Measurements from ENCODE around the gene CAMLG. TPM values are rescaled to one million over a fixed set of nuclear protein-coding genes. Genes with fewer than 3 reads are reported as not detected.

The CAMLG gene
- total RNA-seq, 1 experiment from 2014 or later = 19.5 TPM

- Histone ChIP-seq H3K9me2 (replicated peaks; ENCODE audit: low read length) (no peaks in the 10 kb centered on the region), H2AFZ (ENCODE audit: low read length) (no peak overlapping the region), H3K36me3 (ENCODE audit: low read depth, low read length) (peaks cover 37% of the 10 kb centered on the region), H3K79me2 (ENCODE audit: low read length) (no peaks in the 10 kb centered on the region), H3K4me1 (ENCODE audit: insufficient read depth, low read length) (no peaks in the 10 kb centered on the region), H3K27me3 (ENCODE audit: low read length) (no peaks in the 10 kb centered on the region), H3K27ac (ENCODE audit: low read length) (no peak overlapping the region), H3K4me3 (ENCODE audit: low read length) (no peak overlapping the region), H3F3A (ENCODE audit: low read length, unreplicated experiment) (no peaks in the 10 kb centered on the region), H4K20me1 (ENCODE audit: low read length) (no peaks in the 10 kb centered on the region), H3K9me3 (ENCODE audit: low read length) (no peaks in the 10 kb centered on the region), H3K9ac (ENCODE audit: low read length) (no peak overlapping the region), H3K4me2 (ENCODE audit: low read length) (no peak overlapping the region)
- ChIA-PET POLR2A (ENCODE audit: unreplicated experiment) (interaction anchor here (0.7 kb wide), 1 partner anchor 156 kb away, joined by 3 read pairs; no protein-coding TSS in a partner anchor), CTCF (no interaction called here)
- ATAC-seq (no peak), DNase-seq (no peak)
- intact Hi-C loops (cut with micrococcal nuclease) = no loop called here
- no peak for TF ChIP-seq CTCF (conservative IDR thresholded peaks at IDR 0.05; ENCODE audit: low read depth, low read length)
- TF ChIP-seq EZH2 (IDR thresholded peaks at IDR 0.05; ENCODE audit: low read length, unreplicated experiment) = no peak
- no peak for TF ChIP-seq EZH2phosphoT487 (IDR thresholded peaks at IDR 0.05; ENCODE audit: borderline replicate concordance, low read length)
- no TSS peak for BruUV-seq (replicated peaks)
Observed at GRCh38 chr5:134792286-134792685, 53.9 kb downstream of the CAMLG start.

GRCh38 chr5:134793111-134793510, 54.8 kb downstream of the CAMLG start:
- intact Hi-C loops (cut with micrococcal nuclease) = no loop called here
- TF ChIP-seq EZH2phosphoT487 (IDR thresholded peaks at IDR 0.05; ENCODE audit: borderline replicate concordance, low read length) (no peak), CTCF (conservative IDR thresholded peaks at IDR 0.05; ENCODE audit: low read depth, low read length) (no peak), EZH2 (IDR thresholded peaks at IDR 0.05; ENCODE audit: low read length, unreplicated experiment) (no peak)
- ChIA-PET POLR2A (ENCODE audit: unreplicated experiment) (no interaction called here), CTCF (no interaction called here)
- Histone ChIP-seq H3K9me2 (replicated peaks; ENCODE audit: low read length) (no peaks in the 10 kb centered on the region), H3F3A (ENCODE audit: low read length, unreplicated experiment) (no peaks in the 10 kb centered on the region), H3K9ac (ENCODE audit: low read length) (no peak overlapping the region), H3K4me1 (ENCODE audit: insufficient read depth, low read length) (no peaks in the 10 kb centered on the region), H3K4me2 (ENCODE audit: low read length) (no peak overlapping the region), H3K4me3 (ENCODE audit: low read length) (no peak overlapping the region), H3K27me3 (ENCODE audit: low read length) (no peaks in the 10 kb centered on the region), H3K79me2 (ENCODE audit: low read length) (no peaks in the 10 kb centered on the region), H3K9me3 (ENCODE audit: low read length) (no peaks in the 10 kb centered on the region), H3K27ac (ENCODE audit: low read length) (no peak overlapping the region), H4K20me1 (ENCODE audit: low read length) (no peaks in the 10 kb centered on the region), H3K36me3 (ENCODE audit: low read depth, low read length) (peaks cover 35% of the 10 kb centered on the region), H2AFZ (ENCODE audit: low read length) (no peak overlapping the region)
- DNase-seq (no peak), ATAC-seq (no peak)
- BruUV-seq (replicated peaks) = no TSS peak

- no peak overlapping the region for H3K4me2 ChIP-seq (ENCODE audit: low read length)
- no peak overlapping the region for H3K9ac ChIP-seq (ENCODE audit: low read length)
- H3K27me3 ChIP-seq (ENCODE audit: low read length) = no peaks in the 10 kb centered on the region
- no peak overlapping the region for H2AFZ ChIP-seq (ENCODE audit: low read length)
- no peaks in the 10 kb centered on the region for H3F3A ChIP-seq (ENCODE audit: low read length, unreplicated experiment)
- no peak overlapping the region for H3K27ac ChIP-seq (ENCODE audit: low read length)
- CTCF ChIA-PET = no interaction called here
- POLR2A ChIA-PET (ENCODE audit: unreplicated experiment) = no interaction called here
- H3K4me1 ChIP-seq (ENCODE audit: insufficient read depth, low read length) = no peaks in the 10 kb centered on the region
- no peak for ATAC-seq
- BruUV-seq (replicated peaks) = no TSS peak
- H3K4me3 ChIP-seq (ENCODE audit: low read length) = no peak overlapping the region
- H4K20me1 ChIP-seq (ENCODE audit: low read length) = no peaks in the 10 kb centered on the region
- H3K79me2 ChIP-seq (ENCODE audit: low read length) = no peaks in the 10 kb centered on the region
- H3K9me3 ChIP-seq (ENCODE audit: low read length) = no peaks in the 10 kb centered on the region
- intact Hi-C loops (cut with micrococcal nuclease) = no loop called here
- DNase-seq = no peak
- H3K9me2 ChIP-seq (replicated peaks; ENCODE audit: low read length) = no peaks in the 10 kb centered on the region
- TF ChIP-seq CTCF (conservative IDR thresholded peaks at IDR 0.05; ENCODE audit: low read depth, low read length) (no peak), EZH2 (IDR thresholded peaks at IDR 0.05; ENCODE audit: low read length, unreplicated experiment) (no peak), EZH2phosphoT487 (IDR thresholded peaks at IDR 0.05; ENCODE audit: borderline replicate concordance, low read length) (no peak)
- peaks cover 35% of the 10 kb centered on the region for H3K36me3 ChIP-seq (ENCODE audit: low read depth, low read length)
Observed at GRCh38 chr5:134794082-134794481, 55.7 kb downstream of the CAMLG start.

Measured in PC-3 (cell line).